NCI-H2227 (cell line): ENCODE data around the gene MEIOB.
"Not testable (repeated sequence)": the region's sequence is repeated elsewhere in the genome, so short reads cannot be mapped to it uniquely, and the experiment has no call there.

ENCODE experiments used
- DNase-seq: peaks from one replicate; lab custom pipeline; 2025; ENCODE audit not compliant: unreplicated experiment; lab: John Stamatoyannopoulos, UW

Gene MEIOB

DNA sequence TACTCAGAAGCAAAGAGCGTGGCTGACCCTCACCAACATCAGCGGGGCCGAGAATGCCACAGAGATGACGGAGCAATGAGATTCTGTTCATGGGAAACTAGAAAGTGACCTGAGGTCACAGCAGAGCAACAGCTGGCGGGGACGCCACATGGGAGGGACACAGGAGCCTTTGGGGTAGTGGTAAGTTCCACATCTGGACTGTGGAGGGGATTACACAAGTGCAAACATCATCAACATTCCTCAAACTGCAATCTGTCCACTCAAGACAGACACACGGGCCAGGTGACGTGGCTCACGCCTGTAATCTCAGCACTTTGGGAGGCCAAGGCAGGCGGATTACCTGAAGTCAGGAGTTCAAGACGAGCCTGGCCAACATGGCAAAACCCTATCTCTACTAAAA lies 56.5 kb downstream of the MEIOB start:
- DNase-seq = no peak

DNA sequence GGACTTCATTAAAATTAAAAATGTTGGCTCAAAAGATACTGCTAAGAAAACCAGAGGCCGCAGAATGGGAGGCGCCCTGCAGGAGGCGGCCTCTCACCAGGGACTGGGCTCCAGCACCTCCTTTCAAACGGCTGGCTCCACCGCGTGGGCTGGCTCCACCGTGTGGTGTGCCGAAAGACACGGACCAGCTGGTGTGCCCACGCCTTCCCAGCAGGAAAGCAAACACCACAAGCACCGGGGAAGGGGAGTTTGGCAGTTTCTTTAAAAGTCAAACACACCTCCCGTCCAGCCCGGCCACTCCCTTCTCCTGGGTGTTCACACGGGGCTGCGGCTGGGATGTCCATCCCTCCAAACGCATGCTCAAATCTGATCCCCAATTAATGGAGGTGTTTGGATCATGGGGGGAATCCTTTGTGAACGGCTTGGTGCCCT lies 59.2 kb downstream of the MEIOB start:
- peak; percentile 80 for DNase-seq

DNA sequence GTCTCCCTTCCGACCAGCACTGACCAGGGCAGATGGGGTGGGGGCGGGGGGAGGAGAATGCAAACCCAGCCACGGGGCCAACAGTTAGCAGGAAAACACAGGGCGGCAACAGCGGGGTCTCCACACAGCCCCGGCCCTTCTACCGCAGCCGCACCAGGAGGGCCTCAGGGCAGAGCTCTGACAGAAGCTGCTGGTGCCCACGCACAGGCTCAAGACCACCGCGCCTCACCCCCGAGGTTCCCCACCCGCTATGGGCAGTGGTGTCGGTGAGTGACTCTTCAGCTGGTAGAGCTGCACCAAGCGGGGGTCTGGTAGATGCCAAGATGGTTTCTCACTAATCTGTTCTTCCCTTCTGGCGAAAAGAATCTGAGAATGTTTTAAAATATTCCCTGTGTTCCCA lies 61.4 kb downstream of the MEIOB start:
- no peak for DNase-seq

DNA sequence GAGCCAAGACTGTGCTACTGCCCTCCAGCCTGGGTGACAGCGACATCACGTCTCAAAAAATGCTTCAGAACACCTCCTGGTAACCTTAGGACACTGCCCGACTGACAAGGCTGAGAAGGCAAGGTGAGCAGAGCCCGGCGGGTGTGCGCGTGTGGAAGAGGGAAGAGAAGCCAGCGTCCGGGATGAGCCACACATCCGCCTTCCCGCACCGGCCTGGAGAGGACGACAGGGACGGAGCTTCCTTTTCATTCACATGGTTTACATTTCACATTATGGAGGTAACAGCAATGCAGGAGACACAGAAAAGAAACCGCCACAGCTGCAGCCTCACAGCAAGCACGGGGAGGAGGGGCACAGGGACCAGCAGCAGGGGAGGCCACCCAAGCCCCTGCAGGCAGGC lies 61.9 kb downstream of the MEIOB start:
- DNase-seq = no peak

DNA sequence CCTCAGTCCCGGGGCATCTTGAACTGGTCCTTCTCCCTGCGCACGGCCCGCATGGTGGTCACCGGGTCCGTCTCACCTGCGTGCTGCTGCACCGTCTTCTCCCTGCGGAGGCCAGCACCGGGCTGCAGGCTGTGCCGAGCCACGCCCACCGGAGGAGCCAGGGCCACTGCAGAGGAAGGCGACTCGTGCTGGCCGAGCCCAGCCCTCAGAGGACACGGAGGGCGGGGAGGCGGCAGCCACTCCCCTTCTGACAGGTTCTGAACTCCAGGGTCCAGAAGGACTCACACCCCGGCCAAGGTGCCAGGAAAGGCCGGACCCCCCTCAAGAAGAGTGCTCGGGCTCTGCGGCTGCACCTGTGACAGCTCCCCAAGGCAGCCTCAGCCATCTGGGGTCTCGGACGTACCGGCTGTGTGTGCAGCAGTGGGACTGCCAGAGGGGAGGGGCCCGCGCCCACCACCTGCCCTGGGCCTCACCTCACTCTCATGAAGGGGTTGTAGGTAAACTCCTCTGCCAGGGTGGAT lies 62.6 kb downstream of the MEIOB start:
- DNase-seq = no peak

DNA sequence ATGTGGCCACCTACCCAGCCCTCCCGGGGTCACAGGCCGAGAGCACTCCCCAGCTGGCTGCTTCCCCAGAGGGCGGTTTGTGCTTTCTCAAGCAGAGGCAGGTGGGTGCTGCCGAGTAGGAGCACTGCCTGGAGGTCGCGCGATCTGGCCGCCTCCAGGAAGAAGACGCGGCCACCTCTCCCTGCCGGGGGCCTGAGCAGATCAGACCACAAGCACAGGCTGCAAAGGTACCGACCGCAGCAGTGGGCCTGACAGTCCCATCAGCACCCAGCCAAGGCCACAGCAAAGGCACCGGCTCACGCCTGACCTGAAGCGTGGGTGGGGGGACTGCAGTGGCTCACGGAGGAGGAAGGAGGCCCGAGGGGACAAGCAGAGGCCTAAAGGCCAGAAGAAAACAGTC lies 63.3 kb downstream of the MEIOB start:
- no peak for DNase-seq

DNA sequence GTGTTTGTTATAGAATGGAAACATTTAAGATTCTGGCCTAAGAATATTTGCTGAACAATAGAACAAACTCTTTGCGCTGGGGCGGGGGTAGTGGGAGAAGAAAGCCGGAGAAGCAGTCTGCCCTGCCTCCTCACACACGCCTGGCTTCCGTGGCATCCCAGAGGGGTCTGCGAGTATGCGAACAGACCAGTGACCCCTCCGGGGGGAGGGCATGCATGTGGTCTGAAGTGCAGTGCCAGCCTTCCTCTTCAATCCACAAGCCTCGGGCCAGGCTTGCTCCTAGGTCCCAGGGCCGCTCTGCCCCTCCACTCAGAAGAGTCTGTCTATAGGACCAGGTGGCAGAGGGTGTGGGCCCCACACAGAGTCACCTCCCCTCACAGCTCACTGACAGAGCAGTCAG lies 64.3 kb downstream of the MEIOB start:
- no peak for DNase-seq

DNA sequence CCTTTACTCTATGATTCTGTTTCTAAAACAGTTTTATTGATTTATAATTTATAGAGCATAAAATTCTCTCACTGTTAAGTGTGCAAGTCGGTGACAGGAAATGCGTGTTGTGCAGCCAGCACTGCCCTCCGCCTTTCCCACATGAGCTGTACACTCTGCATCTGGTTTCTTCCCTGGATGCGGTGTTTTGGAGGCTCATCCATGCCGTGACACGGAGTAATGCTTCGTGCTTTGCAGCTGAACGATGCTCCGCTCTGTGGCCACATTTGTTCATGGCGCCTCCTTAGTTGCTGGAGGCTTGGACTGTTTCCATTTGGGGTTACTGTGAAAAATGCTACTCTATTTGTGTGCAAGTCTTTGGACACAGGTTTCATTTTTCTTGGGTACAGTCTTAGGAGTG lies 71.3 kb downstream of the MEIOB start:
- DNase-seq = no peak

DNA sequence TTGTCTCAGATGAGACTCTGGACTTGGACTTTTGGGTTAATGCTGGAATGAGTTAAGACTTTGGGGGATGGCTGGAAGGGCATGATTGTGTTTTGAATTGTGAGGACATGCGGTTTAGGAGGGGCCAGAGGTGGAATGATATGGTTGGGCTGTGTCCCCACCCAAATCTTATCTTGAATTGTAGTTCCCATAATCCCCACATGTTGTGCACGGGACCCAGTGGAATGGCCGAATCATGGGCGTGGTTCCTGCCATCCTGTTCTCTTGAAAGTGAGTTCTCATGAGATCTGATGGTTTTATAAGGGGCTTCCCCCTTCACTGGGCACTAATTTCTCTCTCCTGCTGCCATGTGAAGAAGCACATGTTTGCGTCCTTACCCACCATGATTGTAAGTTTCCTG lies 72.7 kb downstream of the MEIOB start:
- not testable (repeated sequence) for DNase-seq

DNA sequence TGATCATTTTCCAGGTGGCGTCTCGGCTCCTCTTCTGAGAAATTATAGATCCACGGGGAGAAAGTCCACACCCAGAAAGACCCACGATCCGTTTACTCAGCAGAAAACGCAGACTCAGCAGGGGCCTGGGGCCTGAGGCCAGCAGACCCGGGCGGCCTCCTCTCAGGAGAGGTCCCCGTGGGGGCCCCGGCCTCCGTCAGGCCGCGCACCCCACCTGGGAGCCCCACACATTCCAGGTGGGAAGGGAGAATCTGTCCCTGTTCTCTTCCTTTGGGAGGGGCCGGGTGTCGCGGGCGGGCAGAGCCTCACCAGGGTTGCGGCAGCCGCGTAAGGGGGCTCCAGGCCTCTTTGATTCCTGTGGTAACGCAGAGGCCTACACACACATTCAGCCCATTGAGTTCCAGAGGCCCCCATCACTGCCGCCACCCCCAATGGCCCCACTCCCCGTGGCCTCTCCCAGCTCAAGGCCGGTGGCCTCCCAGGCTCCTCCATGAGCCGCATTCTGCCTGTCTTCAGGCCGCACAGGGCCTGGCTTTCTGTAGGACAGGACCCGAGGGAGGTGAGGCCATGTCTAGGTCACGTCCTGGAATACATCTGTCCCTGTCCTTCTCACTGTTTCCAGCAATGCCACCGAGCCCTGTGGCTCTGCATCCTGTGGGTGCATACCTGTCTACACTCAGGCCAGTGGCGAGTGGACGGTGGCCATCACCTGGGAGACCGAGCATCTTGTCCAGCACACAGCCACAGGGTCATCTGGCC lies 76.9 kb downstream of the MEIOB start:
- DNase-seq = no peak

DNA sequence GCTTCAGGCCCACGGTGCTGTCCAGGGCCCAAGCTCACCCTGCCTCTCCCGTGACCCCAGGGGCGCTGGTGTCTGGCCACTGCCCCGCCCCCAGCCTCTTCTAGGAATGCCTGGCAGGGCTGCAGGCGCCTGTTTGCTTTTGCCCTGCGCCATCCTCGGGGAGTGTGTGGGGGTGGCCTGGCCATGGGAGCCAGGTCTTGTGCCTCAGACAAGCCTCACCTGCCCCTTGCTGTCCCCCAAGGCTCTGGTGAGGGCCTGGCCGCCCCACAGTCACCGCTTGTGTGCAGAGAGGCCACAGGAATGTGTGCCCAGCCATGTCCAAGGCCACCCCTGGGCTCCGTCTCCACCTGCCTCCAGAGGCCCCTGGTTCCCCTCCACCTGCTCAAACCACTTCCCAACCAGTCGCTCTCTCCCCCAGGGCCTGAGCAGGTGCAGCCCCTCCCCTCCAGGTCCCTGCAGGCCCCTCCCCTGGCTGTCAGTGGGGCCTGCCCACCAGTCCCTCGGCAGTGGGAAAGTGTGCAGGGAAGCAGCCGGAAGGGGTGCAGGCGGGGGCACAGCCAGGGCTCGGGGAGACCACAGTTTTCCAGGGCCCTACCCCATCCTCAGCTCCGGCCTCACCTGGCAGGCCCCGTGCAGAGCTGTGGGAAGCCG lies 77.6 kb downstream of the MEIOB start:
- DNase-seq = no peak

DNA sequence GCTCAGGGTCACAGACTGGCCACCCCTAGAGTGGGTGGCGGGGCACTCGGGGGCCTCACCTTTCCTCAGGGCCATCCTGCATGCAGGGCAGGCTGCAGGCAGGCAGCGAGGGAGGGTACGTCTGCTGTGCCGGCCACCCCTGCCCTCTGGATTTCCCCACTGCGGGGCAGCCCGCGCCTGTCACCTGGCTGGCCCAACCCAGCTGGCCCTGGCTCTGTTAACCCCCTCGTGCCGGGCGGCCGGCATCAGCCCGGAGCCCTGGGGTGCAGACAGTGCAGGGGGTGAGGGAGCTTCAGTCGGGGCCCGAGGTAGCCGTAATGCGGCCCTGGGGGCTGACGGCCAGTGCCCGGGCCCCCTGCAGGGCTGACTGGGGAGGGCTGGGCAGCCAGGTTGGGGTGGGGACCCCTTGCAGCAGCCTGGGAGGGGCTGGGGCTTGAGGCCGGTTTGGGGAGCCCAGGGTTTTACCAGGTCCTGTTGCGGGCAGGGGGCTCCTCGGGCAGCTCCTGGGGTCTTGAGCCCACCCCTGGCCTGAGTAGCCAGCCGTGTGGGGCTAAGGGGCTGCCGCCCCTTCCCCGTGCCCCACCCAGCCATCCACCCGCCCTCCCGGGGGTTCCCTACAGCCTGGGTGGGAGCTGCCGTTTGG lies 78.3 kb downstream of the MEIOB start, which contains the start of gene IGFALS:
Gene IGFALS (minus strand): TSS at position 128 of the 643 bp plus-strand sequence. CDS start 53 bp downstream, at position 75.
- no peak for DNase-seq

DNA sequence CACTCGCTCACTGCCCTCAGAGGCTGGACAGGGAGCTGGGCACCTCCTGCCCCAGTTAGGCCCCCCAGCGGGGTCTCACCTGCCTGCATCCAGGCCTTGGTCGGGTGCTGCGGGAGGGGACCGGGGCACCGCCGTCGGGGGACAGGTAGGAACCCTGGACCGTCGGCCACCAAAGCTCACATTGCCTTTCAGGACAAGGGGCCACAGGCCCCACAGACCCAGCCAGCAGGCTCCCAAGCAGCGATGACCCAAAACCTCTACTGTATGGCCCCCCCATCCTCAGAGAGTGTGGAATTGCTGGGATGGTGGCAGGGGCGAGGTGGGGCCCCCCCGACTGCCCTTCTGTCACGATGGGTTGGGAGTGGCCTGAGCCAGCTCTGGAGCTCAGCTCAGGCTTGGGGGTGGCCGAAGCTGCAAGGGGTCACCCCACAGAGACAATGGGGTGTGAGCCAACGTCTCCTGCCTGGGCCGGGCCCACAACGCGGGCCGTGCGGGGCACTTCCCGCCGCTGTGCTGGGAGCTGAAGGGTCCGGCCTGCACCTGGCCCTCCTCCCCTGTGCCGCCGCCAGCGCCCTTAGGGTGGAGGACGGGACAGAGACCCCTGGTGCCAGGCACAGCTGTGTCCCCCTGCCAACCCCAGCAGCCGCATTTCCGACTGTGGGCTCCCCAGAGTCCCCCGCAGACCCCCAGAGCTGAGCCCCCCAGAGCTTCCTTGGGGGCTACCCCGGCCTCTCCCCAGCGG lies 79.0 kb downstream of the MEIOB start:
- no peak for DNase-seq

DNA sequence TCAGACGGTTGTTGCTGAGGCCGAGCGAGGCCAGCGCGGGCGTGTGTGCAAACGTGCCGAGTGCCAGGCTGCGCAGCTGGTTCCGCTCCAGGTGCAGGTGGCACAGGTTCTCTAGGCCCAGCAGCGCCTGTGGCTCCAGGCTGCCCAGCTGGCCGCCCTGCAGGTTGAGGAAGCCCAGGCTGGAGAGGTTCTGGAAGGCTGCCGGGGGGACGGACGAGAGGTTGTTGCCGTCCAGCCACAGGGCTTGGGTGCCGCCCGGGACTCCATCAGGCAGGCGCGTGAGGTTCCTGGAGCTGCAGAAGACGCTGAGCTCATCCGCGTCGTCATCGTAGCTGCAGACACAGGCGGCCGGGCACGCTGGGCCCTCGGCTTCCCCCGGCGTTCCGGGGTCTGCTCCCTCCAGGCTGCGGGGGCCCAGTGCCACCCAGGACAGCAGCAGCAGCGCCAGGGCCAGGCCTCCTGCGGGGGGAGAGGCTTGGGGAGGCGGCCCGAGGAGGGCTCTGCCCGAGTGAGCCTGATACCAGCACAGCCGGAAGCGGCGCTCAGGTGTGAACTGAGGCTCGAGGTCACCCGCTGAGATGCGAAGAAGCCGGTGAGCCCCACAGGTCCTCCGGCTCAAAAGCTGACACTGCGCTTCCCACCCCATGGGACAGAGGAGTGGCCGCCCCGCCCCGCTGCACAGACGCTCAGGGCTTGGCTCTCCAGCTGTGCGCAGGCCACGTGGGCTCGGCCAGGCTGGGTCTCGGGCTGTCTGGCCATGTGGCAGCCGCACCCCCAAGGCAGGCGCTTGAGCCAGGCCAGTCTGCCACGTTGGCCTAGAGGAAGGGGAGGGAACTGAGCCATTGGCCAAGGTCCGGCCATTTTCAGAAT lies 79.8 kb downstream of the MEIOB start:
- no peak for DNase-seq

DNA sequence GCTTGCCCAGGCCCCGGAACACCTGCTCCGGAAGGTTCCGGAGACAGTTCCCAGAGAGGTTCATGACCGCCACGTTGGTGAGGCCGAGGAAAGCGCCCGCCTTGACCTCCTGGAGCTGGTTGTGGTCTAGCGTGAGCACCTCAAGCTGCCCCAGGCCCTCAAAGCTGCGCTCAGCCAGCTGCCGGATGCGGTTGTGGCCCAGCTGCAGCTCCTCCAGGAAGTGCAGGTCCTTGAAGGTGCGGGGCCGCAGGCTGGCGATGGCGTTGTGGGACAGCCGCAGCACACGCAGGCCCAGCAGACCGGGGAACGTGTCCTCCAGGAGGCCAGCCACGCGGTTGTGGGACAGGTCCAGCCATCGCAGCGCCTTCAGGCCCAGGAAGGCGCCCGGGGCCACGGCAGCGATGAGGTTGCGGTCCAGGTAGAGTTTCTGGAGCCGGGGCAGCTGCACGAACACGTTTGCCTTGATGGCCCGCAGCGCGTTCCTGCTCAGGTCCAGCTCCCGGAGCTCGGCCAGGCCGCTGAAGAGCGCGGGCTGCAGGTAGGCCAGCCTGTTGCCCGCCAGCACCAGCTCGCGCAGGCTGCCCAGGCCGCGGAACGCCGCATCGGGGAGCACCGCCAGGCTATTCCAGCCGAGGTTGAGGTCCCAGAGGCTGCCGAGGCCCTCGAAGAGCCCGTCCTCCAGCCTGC lies 80.6 kb downstream of the MEIOB start:
- DNase-seq = no peak

DNA sequence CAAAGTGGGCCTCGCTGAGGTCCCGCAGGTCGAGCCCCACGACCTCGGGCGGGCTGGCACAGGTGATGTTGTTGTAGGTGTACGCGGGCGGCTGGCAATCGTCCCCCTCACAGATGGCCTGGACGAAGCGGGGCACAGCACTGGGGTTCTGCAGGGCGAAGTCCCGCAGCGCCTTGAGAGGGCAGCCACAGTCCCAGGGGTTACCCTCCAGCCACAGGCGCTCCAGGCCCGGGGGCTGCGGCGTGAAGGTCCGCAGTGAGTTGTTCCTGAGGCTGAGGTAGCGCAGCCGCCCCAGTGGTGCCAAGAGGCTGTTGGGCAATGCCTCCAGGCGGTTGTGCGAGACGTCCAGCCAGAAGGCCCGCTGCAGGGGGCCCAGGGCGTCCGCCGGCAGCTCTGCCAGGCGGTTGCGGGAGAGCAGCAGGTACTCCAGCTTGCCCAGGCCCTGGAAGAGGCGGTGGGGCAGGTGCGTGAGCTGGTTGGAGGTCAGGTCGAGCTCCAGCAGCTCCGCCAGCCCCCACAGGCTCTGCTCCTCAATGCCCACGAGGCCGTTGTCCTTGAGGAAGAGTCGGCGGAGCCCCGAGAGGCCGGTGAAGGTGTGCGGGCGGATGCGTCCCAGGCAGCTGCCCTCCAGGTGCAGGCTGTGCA lies 81.2 kb downstream of the MEIOB start:
- DNase-seq = no peak

DNA sequence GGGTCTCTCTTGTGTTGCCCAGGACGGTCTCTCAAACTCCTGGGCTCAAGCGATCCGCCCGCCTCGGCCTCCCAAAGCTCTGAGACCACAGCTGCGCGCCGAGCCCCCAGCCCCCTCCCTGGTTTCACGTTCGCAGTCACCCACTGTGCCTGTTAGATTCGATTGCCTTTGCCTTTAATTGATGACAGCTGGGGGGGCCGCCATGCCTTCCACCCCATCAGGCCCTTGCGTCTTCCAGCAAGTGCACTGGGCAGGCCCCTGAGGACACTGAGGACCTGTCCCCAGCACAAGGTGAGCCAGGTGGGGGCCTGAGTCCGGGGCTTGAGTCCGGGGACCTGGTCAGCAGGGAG lies 81.7 kb downstream of the MEIOB start:
- DNase-seq = no peak

DNA sequence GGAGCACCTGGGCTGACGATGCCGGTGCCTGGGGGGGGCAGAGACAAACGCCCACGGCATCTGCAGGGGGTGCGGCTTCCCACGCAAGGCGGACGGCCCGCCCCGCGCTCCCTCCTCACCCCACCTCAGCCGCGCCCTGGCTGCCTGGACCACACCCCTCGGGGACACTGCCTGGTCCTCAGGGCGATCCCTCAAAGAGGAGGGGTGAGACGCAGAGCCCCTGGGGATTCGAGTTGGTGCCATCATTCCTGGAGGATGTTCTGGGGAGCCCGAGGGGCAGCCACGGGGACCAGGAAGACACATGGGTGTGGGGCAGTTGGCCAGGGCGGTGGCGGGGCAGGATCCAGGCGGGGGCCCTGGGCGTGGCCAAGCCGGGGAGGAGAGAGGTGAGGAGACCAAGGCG lies 82.3 kb downstream of the MEIOB start:
- no peak for DNase-seq

DNA sequence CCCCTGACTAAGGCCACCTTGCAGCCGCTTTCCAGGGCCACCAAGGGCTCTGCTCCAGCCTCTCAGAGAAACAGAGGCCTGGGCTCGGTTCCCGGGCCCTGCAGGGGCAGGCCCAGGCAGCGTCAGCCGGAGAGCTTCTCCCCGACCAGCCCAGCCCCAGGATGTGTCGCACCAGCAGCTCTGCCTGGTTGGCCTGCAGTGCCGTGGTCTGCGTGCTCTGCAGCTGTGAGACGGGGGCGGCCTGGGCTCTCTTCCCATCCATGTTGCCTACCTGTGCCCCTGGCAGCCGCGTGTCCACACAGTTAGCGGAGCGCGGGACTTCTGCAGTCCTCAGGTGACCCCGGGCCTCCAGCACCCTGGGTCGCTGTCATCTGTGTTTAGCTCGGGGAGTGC lies 83.3 kb downstream of the MEIOB start:
- DNase-seq = no peak
